B cell (primary cell): ENCODE measurements around the gene DNAJC4. TPM values are rescaled to one million over a fixed set of nuclear protein-coding genes. Genes with fewer than 3 reads are reported as not detected.

Experiments
- ATAC-seq: fragments of 200-7000 bp; cut with Tn5 transposase; one replicate; pipeline ENCODE4 v1.10.0; 2021; ENCODE audit warnings: low read depth, mild to moderate bottlenecking, moderate number of reproducible peaks, moderate library complexity
- CTCF ChIA-PET: fragments of 350-600 bp; sonication (Branson Sonifier 250); formaldehyde crosslinking; loops from one replicate; lab custom pipeline; 2021; ENCODE audit warnings: antibody characterized with exemption, inconsistent platforms; lab: Charles Lee
- POLR2A ChIA-PET: fragments of 350-600 bp; sonication (Branson Sonifier 250); formaldehyde crosslinking; loops from one replicate; lab custom pipeline; 2021; ENCODE audit warnings: antibody characterized with exemption; lab: Charles Lee
- DNase-seq: peaks from one replicate; pipeline ENCODE4 v3.0.0; 2013
- H2AFZ ChIP-seq: 2 replicates; pipeline ENCODE4 v1.6.1; 2012; ENCODE audit warnings: mild to moderate bottlenecking, low read depth, low read length; ENCODE audit not compliant: insufficient read depth, poor library complexity, severe bottlenecking
- H3K27ac ChIP-seq, 2 donors: 1 replicate in 1 of 2; 2 replicates in 1 of 2; pipeline ENCODE4 v1.5.1; 2012 to 2013; ENCODE audit warnings: low read length in 2 of 2, mild to moderate bottlenecking in 2 of 2, moderate library complexity in 1 of 2
- H3K27me3 ChIP-seq, 4 experiments: fragments of 200-600 bp in 1 of 4; sonication (generic) in 1 of 4; replicated peaks in 1 of 4; 1 replicate in 2 of 4; 2 replicates in 2 of 4; pipeline versions ENCODE4 v1.6.1 to v1.7.0; 2013 to 2016; ENCODE audit warnings: low read length in 3 of 4, mild to moderate bottlenecking in 2 of 4, mixed read lengths in 1 of 4, moderate library complexity in 1 of 4; ENCODE audit not compliant: insufficient read depth in 4 of 4, control insufficient read depth in 3 of 4; ENCODE audit errors: control extremely low read depth in 1 of 4
- H3K36me3 ChIP-seq, 2 experiments: replicated peaks in 1 of 2; 1 replicate in 1 of 2; 2 replicates in 1 of 2; pipeline versions ENCODE4 v1.6.1 to v1.7.1; 2013; ENCODE audit warnings: low read length in 1 of 2; ENCODE audit not compliant: insufficient read depth in 2 of 2, control insufficient read depth in 1 of 2; ENCODE audit errors: control extremely low read depth in 1 of 2, extremely low read depth in 1 of 2
- H3K4me1 ChIP-seq, 2 donors: fragments of 200-600 bp in 1 of 2; sonication (generic) in 1 of 2; 1 replicate in 1 of 2; 2 replicates in 1 of 2; pipeline versions ENCODE4 v1.5.1 to v1.6.1; 2013 to 2017; ENCODE audit warnings: low read length in 2 of 2; ENCODE audit not compliant: control insufficient read depth in 2 of 2, insufficient read depth in 2 of 2
- H3K4me2 ChIP-seq: replicated peaks from 2 replicates; pipeline ENCODE3; 2012; ENCODE audit warnings: mild to moderate bottlenecking, low read depth, low read length; ENCODE audit not compliant: poor library complexity, severe bottlenecking
- H3K4me3 ChIP-seq, 5 experiments: fragments of 200-600 bp in 1 of 5; sonication (generic) in 1 of 5; 1 replicate in 3 of 5; 2 replicates in 2 of 5; pipeline versions ENCODE4 v1.5.1 to v1.7.0; 2011 to 2016; ENCODE audit warnings: low read length in 4 of 5, mild to moderate bottlenecking in 4 of 5, low read depth in 2 of 5, control low read depth in 1 of 5, moderate library complexity in 1 of 5; ENCODE audit not compliant: insufficient read depth in 1 of 5; ENCODE audit errors: control extremely low read depth in 1 of 5, extremely low read depth in 1 of 5
- H3K79me2 ChIP-seq: fragments of 200-600 bp; sonication (generic); one replicate; pipeline ENCODE4 v1.6.0; 2016; ENCODE audit warnings: low read length; ENCODE audit not compliant: control insufficient read depth, insufficient read depth
- H3K9ac ChIP-seq: fragments of 200-600 bp; sonication (generic); 2 replicates; pipeline ENCODE4 v1.6.1; 2017; ENCODE audit warnings: mild to moderate bottlenecking, low read length, moderate library complexity
- H3K9me3 ChIP-seq, 3 donors: one replicate each; pipeline versions ENCODE4 v1.6.1 to v1.7.1; 2013; ENCODE audit warnings: low read length in 2 of 3; ENCODE audit not compliant: control insufficient read depth in 2 of 3, insufficient read depth in 1 of 3; ENCODE audit errors: control extremely low read depth in 1 of 3
- H4K20me1 ChIP-seq: 2 replicates; pipeline ENCODE4 v1.6.0; 2012; ENCODE audit warnings: mild to moderate bottlenecking, low read length; ENCODE audit not compliant: insufficient read depth, control insufficient read depth, poor library complexity, severe bottlenecking
- H3K27ac Mint-ChIP-seq: one replicate; pipeline ENCODE4 v1.8.0; 2021; ENCODE audit warnings: mixed read lengths
- H3K27me3 Mint-ChIP-seq: one replicate; pipeline ENCODE4 v1.8.0; 2021; ENCODE audit warnings: mixed read lengths
- H3K4me1 Mint-ChIP-seq: one replicate; pipeline ENCODE4 v1.8.0; 2021; ENCODE audit warnings: mixed read lengths
- H3K4me3 Mint-ChIP-seq: one replicate; pipeline ENCODE4 v1.8.0; 2021; ENCODE audit warnings: mixed read lengths
- H3K9me3 Mint-ChIP-seq: one replicate; pipeline ENCODE4 v1.8.0; 2022; ENCODE audit warnings: mixed read lengths; ENCODE audit not compliant: insufficient read depth
- CTCF ChIP-seq: fragments of 200-600 bp; IDR thresholded peaks from one replicate; pipeline ENCODE4 v1.8.0; 2022; ENCODE audit warnings: antibody characterized with exemption, mild to moderate bottlenecking
- EZH2 ChIP-seq: IDR thresholded peaks from 2 replicates; pipeline ENCODE4 v1.6.1; 2012; ENCODE audit warnings: borderline replicate concordance, low read depth, mild to moderate bottlenecking, moderate library complexity, low read length; ENCODE audit not compliant: insufficient read depth, poor library complexity, severe bottlenecking
- WGBS: methylation state at CpG from one replicate; pipeline ENCODE4 v1.1.5; 2013; ENCODE audit warnings: missing lambda C conversion rate; ENCODE audit not compliant: insufficient coverage; 5-methylcytosine and 5-hydroxymethylcytosine counted together
- intact Hi-C: fragments of 100-400 bp; cut with micrococcal nuclease; formaldehyde crosslinking; loops from one replicate; pipeline ENCODE4 v1.10.0; 2022
- polyA plus RNA-seq: library from polyadenylated mRNA; depleted of rRNA; stranded (reverse); fragments of >200 nt; gene quantifications from 2 replicates; pipeline ENCODE4 v1.2.3, GENCODE V29; 2012
- total RNA-seq, 2 donors: library from RNA; stranded (reverse); fragments of 120-200 nt in 1 of 2; gene quantifications; 1 replicate in 1 of 2; 2 replicates in 1 of 2; pipeline versions ENCODE4 v1.2.3 to v1.2.4, GENCODE V29; 2013 to 2022

Gene DNAJC4
- total and polyA plus RNA-seq, 2 donors (not counting 1 experiment from before 2014, with no cell fraction given), result 74.4 to 105 TPM

- H4K20me1 ChIP-seq, result peaks cover 7% of the 10 kb centered on the region
- WGBS, result 0% methylated on average over 2 of the region's 6 CpGs
- intact Hi-C loops, result no loop called here
- no peaks in the 10 kb centered on the region for H3K9me3 ChIP-seq
- H3K27me3 ChIP-seq, result no peaks in the 10 kb centered on the region
- H3K79me2 ChIP-seq, result peaks cover 9% of the 10 kb centered on the region
- ATAC-seq, result no peak
- H3K4me3 Mint-ChIP-seq, result peak overlapping the region; percentile 90
- POLR2A ChIA-PET, result interaction anchor here (0.7 to 4.0 kb wide), 9 partner anchors 9 to 1649 kb away, joined by 3 to 37 read pairs (median 8); partner anchors contain the start of genes FERMT3, NUDT22, STIP1 and TRPT1
- peaks cover 18 to 48% of the 10 kb centered on the region in 2 donors for H3K4me1 ChIP-seq
- peak overlapping the region; percentile 53 to 79 for H3K27ac ChIP-seq
- H3K9ac ChIP-seq, result peak overlapping the region; percentile 53
- peaks cover 0 to 11% of the 10 kb centered on the region in 2 experiments for H3K36me3 ChIP-seq
- H3K27ac Mint-ChIP-seq, result peak overlapping the region; percentile 91
- peaks cover 38% of the 10 kb centered on the region for H3K4me1 Mint-ChIP-seq
- H3K4me2 ChIP-seq, result peak overlapping the region; percentile 79
- peak overlapping the region; percentile 5 to 69 (median 62) for H3K4me3 ChIP-seq
- no peak for TF ChIP-seq EZH2
- no peak for TF ChIP-seq CTCF
- H2AFZ ChIP-seq, result peak overlapping the region; percentile 19
- CTCF ChIA-PET, result interaction anchor here (0.7 to 10.4 kb wide), 10 partner anchors 12 to 110 kb away, joined by 3 to 141 read pairs (median 4); partner anchors contain the start of genes BAD, ESRRA, FERMT3 and NUDT22
- H3K27me3 Mint-ChIP-seq, result no peaks in the 10 kb centered on the region
- DNase-seq, result no peak
- H3K9me3 Mint-ChIP-seq, result no peaks in the 10 kb centered on the region
These were observed 15.1 kb downstream of the DNAJC4 start for GRCh38 chr11:64245401-64245796.
